Body of pancreas (tissue), 4 donors: ENCODE measurements around the gene HS6ST3. TPM values are rescaled to one million over a fixed set of nuclear protein-coding genes. Genes with fewer than 3 reads are reported as not detected.

ENCODE experiments used
- ATAC-seq: fragments of 150-250 bp; one replicate; pipeline ENCODE4 v1.9.1; 2016
- DNase-seq, 4 donors: peaks; one replicate each; pipeline ENCODE4 v3.0.0-alpha.2; 2019
- H3K27ac ChIP-seq, 4 donors: fragments of 200-600 bp; sonication (generic); 1 replicate in 3 of 4; 2 replicates in 1 of 4; pipeline versions ENCODE4 v1.5.1 to v1.6.1; 2016 to 2019; ENCODE audit warnings: mild to moderate bottlenecking in 1 of 4, mixed read lengths in 1 of 4, moderate library complexity in 1 of 4
- H3K27me3 ChIP-seq, 2 donors: fragments of 200-600 bp; sonication (generic); one replicate each; pipeline ENCODE4 v1.6.0; 2016; ENCODE audit warnings: mild to moderate bottlenecking in 1 of 2
- H3K36me3 ChIP-seq, 2 donors: fragments of 200-600 bp; sonication (generic); replicated peaks in 1 of 2; 2 replicates each; pipeline ENCODE4 v1.5.1; 2016; ENCODE audit warnings: low read depth in 2 of 2; ENCODE audit not compliant: insufficient read depth in 1 of 2
- H3K4me1 ChIP-seq: fragments of 200-600 bp; sonication (generic); one replicate; pipeline ENCODE4 v1.6.0; 2016
- H3K4me3 ChIP-seq, 2 donors: fragments of 200-600 bp; sonication (generic); 1 replicate in 1 of 2; 2 replicates in 1 of 2; pipeline ENCODE4 v1.5.1; 2016 to 2019
- H3K9me3 ChIP-seq, 3 donors: fragments of 200-600 bp; sonication (generic); 1 replicate in 2 of 3; 2 replicates in 1 of 3; pipeline ENCODE4 v1.5.1; 2016
- CTCF ChIP-seq, 7 experiments: fragments of 450-650 bp in 4 of 7; fragments of 200-600 bp in 3 of 7; sonication (generic) in 3 of 7; IDR thresholded peaks; one replicate each; pipeline ENCODE4 v1.5.1; 2016 to 2019; ENCODE audit warnings: antibody characterized with exemption in 7 of 7
- POLR2A ChIP-seq, 3 donors: fragments of 450-650 bp; IDR thresholded peaks; one replicate each; pipeline ENCODE4 v1.6.1; 2016; ENCODE audit warnings: antibody characterized with exemption in 3 of 3, mild to moderate bottlenecking in 2 of 3
- WGBS, 2 donors: methylation state at CpG; one replicate each; pipeline ENCODE4 v1.1.5; 2017; 5-methylcytosine and 5-hydroxymethylcytosine counted together
- intact Hi-C: fragments of 100-400 bp; cut with DNase I; formaldehyde crosslinking; loops from one replicate; pipeline ENCODE4 v1.15.1; 2023
- total RNA-seq, 2 donors: library from RNA; depleted of rRNA; stranded (reverse); fragments of >200 nt; gene quantifications; one replicate each; pipeline ENCODE4 v1.1.0, GENCODE V29; 2016

Gene HS6ST3
- total RNA-seq, 2 donors from 2014 or later: 1.3 to 2.3 TPM

- DNase-seq: no peak
- intact Hi-C loops: no loop called here
- TF ChIP-seq POLR2A (IDR thresholded peaks at IDR 0.05) (no peak), CTCF (IDR thresholded peaks at IDR 0.05) (no peak)
- WGBS, 2 donors: 30 to 38% methylated on average over 6 of the region's 6 CpGs
- Histone ChIP-seq H3K4me3 (no peak overlapping the region), H3K36me3 (no peaks in the 10 kb centered on the region), H3K27ac (no peak overlapping the region), H3K4me1 (no peaks in the 10 kb centered on the region), H3K27me3 (no peaks in the 10 kb centered on the region), H3K9me3 (no peaks in the 10 kb centered on the region)
- no peak for ATAC-seq
These were observed 758.4 kb downstream of the HS6ST3 start for GRCh38 chr13:96848286-96848685.

DNA sequence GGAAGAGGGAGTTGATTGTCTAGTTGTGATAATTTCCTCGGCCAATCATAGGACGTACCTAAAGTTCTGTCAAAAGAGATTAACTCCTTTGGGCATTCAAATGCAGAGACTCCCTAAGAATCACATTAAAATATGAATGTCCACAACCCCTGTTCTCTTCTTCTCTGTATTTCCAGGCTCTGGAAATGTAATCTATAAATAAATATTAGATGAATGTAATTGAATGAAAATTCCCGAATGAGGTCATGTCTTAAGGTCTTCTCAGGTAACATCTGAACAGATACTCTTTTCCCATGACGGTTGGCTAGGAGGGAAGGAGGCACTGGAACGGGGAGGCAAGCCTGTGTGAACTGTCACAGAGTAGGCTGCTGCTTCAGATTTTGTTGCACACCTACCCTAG is 759.2 kb downstream of the HS6ST3 start:
- Histone ChIP-seq H3K27me3 (no peaks in the 10 kb centered on the region), H3K36me3 (no peaks in the 10 kb centered on the region), H3K27ac (no peak overlapping the region), H3K4me3 (no peak overlapping the region), H3K4me1 (no peaks in the 10 kb centered on the region), H3K9me3 (no peaks in the 10 kb centered on the region)
- intact Hi-C loops: no loop called here
- whole genome bisulfite sequencing, 2 donors: 77 to 78% methylated on average over 5 of the region's 5 CpGs
- ATAC-seq: no peak
- TF ChIP-seq CTCF (IDR thresholded peaks at IDR 0.05) (no peak), POLR2A (IDR thresholded peaks at IDR 0.05) (no peak)
- DNase-seq: no peak

DNA sequence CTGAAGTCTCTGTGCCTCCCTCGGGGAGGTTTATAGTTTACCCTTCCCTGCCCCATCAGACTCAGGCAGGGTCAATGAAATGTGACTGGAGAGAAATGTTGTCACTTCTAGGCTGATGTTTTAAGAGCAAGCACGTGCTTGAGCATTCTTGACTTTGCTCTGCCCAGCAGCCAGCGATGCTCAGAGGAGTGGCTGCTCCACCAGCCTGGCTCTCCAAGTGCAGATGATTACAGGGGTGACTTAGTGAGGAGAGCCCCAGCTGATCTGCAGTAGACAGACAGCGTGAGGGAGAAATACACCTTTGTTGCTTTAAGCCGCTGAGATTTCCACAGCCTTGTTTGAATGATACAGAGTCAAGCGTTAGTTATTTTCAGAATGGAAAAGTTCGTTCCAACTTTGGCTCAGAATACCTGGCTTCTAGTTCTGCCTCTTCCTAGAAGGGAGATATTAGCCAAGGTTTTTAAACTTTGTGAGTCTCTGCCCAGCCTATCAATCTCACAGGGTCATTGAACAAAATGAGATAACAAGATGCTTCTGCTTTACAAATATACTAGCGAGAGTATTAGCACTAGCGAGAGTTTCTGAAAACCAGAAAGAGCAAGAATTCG is 760.7 kb downstream of the HS6ST3 start:
- 79 to 80% methylated on average over 9 to 10 of the region's 10 CpGs for WGBS, 2 donors
- DNase-seq (no peak), ATAC-seq (no peak)
- no peak overlapping the region for H3K27ac ChIP-seq
- no peak for TF ChIP-seq CTCF (IDR thresholded peaks at IDR 0.05)
- no peak for TF ChIP-seq POLR2A (IDR thresholded peaks at IDR 0.05)
- H3K4me1 ChIP-seq: no peaks in the 10 kb centered on the region
- intact Hi-C loops: no loop called here
- no peaks in the 10 kb centered on the region for H3K9me3 ChIP-seq
- H3K36me3 ChIP-seq: no peaks in the 10 kb centered on the region
- H3K4me3 ChIP-seq: no peak overlapping the region
- H3K27me3 ChIP-seq: no peaks in the 10 kb centered on the region

DNA sequence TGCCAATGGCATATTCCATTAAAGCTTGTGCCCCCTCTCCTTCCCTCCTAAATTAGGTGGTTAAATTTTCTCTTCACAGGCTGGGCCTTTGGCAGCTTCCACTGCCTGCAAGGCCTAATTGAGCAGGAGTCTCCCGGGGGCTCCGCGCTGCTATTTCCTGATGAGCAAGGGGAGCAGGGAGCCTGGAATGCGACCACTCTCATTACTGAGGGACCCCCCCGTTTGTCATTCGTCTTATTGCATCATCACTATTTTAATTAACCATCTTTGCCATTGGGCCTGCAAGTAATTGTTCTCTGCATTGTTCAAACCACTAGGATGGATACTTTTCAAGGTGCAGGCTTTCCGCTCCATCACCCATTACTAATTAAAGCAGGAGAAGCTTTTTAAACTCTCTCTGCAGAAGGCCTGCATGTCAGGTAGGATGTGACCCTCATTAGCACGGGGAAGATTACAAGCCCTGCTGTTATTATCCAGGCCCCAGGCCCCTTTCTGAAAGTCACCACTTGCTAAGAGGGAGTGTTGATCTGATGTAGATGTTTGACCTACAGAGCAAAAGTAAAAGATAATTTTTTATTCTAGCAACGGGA is 762.0 kb downstream of the HS6ST3 start:
- 74 to 76% methylated on average over 9 of the region's 9 CpGs for WGBS, 2 donors
- no peaks in the 10 kb centered on the region for H3K9me3 ChIP-seq
- H3K27me3 ChIP-seq: no peaks in the 10 kb centered on the region
- ATAC-seq: no peak
- no peak for DNase-seq
- no peak overlapping the region for H3K4me3 ChIP-seq
- TF ChIP-seq POLR2A (IDR thresholded peaks at IDR 0.05) (no peak), CTCF (IDR thresholded peaks at IDR 0.05) (no peak)
- intact Hi-C loops: no loop called here
- no peaks in the 10 kb centered on the region for H3K4me1 ChIP-seq
- no peaks in the 10 kb centered on the region for H3K36me3 ChIP-seq
- H3K27ac ChIP-seq: no peak overlapping the region
